Spinal cord (tissue), 10 donors: ENCODE measurements around the gene FAM186B. TPM values are rescaled to one million over a fixed set of nuclear protein-coding genes. Genes with fewer than 3 reads are reported as not detected.

ENCODE experiments used
- DNase-seq, 6 donors: peaks; one replicate each; pipeline versions ENCODE4 v3.0.0 to v3.0.0-alpha.2; 2013 to 2015; ENCODE audit warnings: low spot score in 6 of 6, low read depth in 4 of 6
- H3K27ac ChIP-seq: one replicate; pipeline ENCODE4 v1.5.1; 2013; ENCODE audit warnings: low read depth, low read length, control low read depth
- H3K27me3 ChIP-seq: one replicate; pipeline ENCODE4 v1.6.1; 2013; ENCODE audit warnings: low read length; ENCODE audit not compliant: control insufficient read depth, insufficient read depth
- H3K36me3 ChIP-seq: one replicate; pipeline ENCODE4 v1.6.1; 2013; ENCODE audit warnings: low read length; ENCODE audit not compliant: control insufficient read depth, insufficient read depth
- H3K4me1 ChIP-seq: one replicate; pipeline ENCODE4 v1.6.1; 2013; ENCODE audit warnings: low read length; ENCODE audit not compliant: control insufficient read depth, insufficient read depth
- H3K4me3 ChIP-seq: one replicate; pipeline ENCODE4 v1.5.1; 2013; ENCODE audit warnings: low read depth, low read length, control low read depth
- H3K9me3 ChIP-seq: one replicate; pipeline ENCODE4 v1.6.1; 2013; ENCODE audit warnings: low read length; ENCODE audit not compliant: control insufficient read depth, insufficient read depth
- WGBS: methylation state at CpG from one replicate; pipeline ENCODE4 v1.1.5; 2013; ENCODE audit warnings: missing lambda C conversion rate; ENCODE audit not compliant: insufficient coverage; 5-methylcytosine and 5-hydroxymethylcytosine counted together
- polyA plus RNA-seq, 2 donors: library from polyadenylated mRNA; unstranded; fragments of 120-200 nt; gene quantifications; one replicate each; pipeline ENCODE4 v1.2.1, GENCODE V29; 2013; ENCODE audit not compliant: insufficient read length in 2 of 2
- total RNA-seq, 2 donors: library from RNA; depleted of rRNA in 1 of 2; stranded (reverse); fragments of 120-200 nt in 1 of 2; fragments of >200 nt in 1 of 2; gene quantifications; one replicate each; pipeline versions ENCODE4 v1.2.3 to v1.2.4, GENCODE V29; 2013 to 2014
- donor health status: healthy.

The FAM186B gene
- total and polyA plus RNA-seq, 4 donors: 0.10 to 3.4 (median 0.46) TPM

- Histone ChIP-seq H3K36me3 (peaks cover 9% of the 10 kb centered on the region), H3K9me3 (no peaks in the 10 kb centered on the region), H3K4me1 (peaks cover 29% of the 10 kb centered on the region), H3K27me3 (peaks cover 5% of the 10 kb centered on the region), H3K4me3 (no peak overlapping the region), H3K27ac (no peak overlapping the region)
- no peak for DNase-seq
- WGBS: 96% methylated on average over 7 of the region's 7 CpGs
Measured at GRCh38 chr12:49547090-49547690, 58.2 kb downstream of the FAM186B start.

GRCh38 chr12:49546481-49546880 lies 59.0 kb downstream of the FAM186B start:
- peaks cover 7% of the 10 kb centered on the region for H3K27me3 ChIP-seq

GRCh38 chr12:49545815-49546214 lies 59.6 kb downstream of the FAM186B start:
- peaks cover 6% of the 10 kb centered on the region for H3K36me3 ChIP-seq
- peaks cover 29% of the 10 kb centered on the region for H3K4me1 ChIP-seq
- H3K4me3 ChIP-seq: no peak overlapping the region
- DNase-seq: no peak
- no peak overlapping the region for H3K27ac ChIP-seq
- WGBS: 71% methylated on average over 4 of the region's 4 CpGs
- peaks cover 9% of the 10 kb centered on the region for H3K27me3 ChIP-seq
- H3K9me3 ChIP-seq: no peaks in the 10 kb centered on the region

More at GRCh38 chr12:49546481-49546880, 59.0 kb downstream of the FAM186B start:
- Histone ChIP-seq H3K4me3 (no peak overlapping the region), H3K9me3 (no peaks in the 10 kb centered on the region), H3K4me1 (peaks cover 29% of the 10 kb centered on the region), H3K36me3 (peaks cover 9% of the 10 kb centered on the region), H3K27ac (no peak overlapping the region)
- no peak for DNase-seq
- 51% methylated on average over 3 of the region's 3 CpGs for WGBS

GRCh38 chr12:49543914-49544815 lies 61.3 kb downstream of the FAM186B start:
- H3K9me3 ChIP-seq: no peaks in the 10 kb centered on the region
- no peak overlapping the region for H3K4me3 ChIP-seq
- no peak overlapping the region for H3K27ac ChIP-seq
- H3K36me3 ChIP-seq: no peaks in the 10 kb centered on the region
- H3K27me3 ChIP-seq: peaks cover 25% of the 10 kb centered on the region
- H3K4me1 ChIP-seq: peaks cover 25% of the 10 kb centered on the region
- peak in 1 of 6 donors; percentile 76 for DNase-seq
- WGBS: 14% methylated on average over 34 of the region's 39 CpGs

GRCh38 chr12:49543221-49543913 lies 62.1 kb downstream of the FAM186B start:
- DNase-seq: no peak
- Histone ChIP-seq H3K4me3 (no peak overlapping the region), H3K36me3 (no peaks in the 10 kb centered on the region), H3K9me3 (no peaks in the 10 kb centered on the region), H3K4me1 (peaks cover 21% of the 10 kb centered on the region), H3K27me3 (peaks cover 27% of the 10 kb centered on the region), H3K27ac (no peak overlapping the region)
- 54% methylated on average over 18 of the region's 20 CpGs for WGBS

- no peak overlapping the region for H3K27ac ChIP-seq
- 97% methylated on average over 10 of the region's 15 CpGs for WGBS
- DNase-seq: no peak
- peaks cover 32% of the 10 kb centered on the region for H3K27me3 ChIP-seq
- no peaks in the 10 kb centered on the region for H3K36me3 ChIP-seq
- no peaks in the 10 kb centered on the region for H3K9me3 ChIP-seq
- H3K4me1 ChIP-seq: peaks cover 26% of the 10 kb centered on the region
- H3K4me3 ChIP-seq: no peak overlapping the region
Measured at GRCh38 chr12:49542592-49543160, 62.8 kb downstream of the FAM186B start.

- Histone ChIP-seq H3K27me3 (peaks cover 38% of the 10 kb centered on the region), H3K9me3 (no peaks in the 10 kb centered on the region), H3K4me1 (peaks cover 31% of the 10 kb centered on the region), H3K36me3 (no peaks in the 10 kb centered on the region), H3K27ac (no peak overlapping the region), H3K4me3 (no peak overlapping the region)
- no peak for DNase-seq
- WGBS: 92% methylated on average over 6 of the region's 7 CpGs
Measured at GRCh38 chr12:49541911-49542505, 63.4 kb downstream of the FAM186B start.

GRCh38 chr12:49541140-49541861 lies 64.1 kb downstream of the FAM186B start:
- Histone ChIP-seq H3K27me3 (peaks cover 44% of the 10 kb centered on the region), H3K4me3 (no peak overlapping the region), H3K9me3 (no peaks in the 10 kb centered on the region), H3K27ac (no peak overlapping the region), H3K36me3 (no peaks in the 10 kb centered on the region), H3K4me1 (peaks cover 31% of the 10 kb centered on the region)
- DNase-seq: no peak
- 58% methylated on average over 9 of the region's 18 CpGs for WGBS
